NT2/D1 (cell line): Measurements from ENCODE around the gene TECPR2.

Experiments
- DNase-seq: peaks from one replicate; pipeline ENCODE4 v3.0.0-alpha.2; 2011; ENCODE audit warnings: low read depth, low spot score
- H3K27me3 ChIP-seq: 2 replicates; pipeline ENCODE4 v1.6.0; 2011; ENCODE audit warnings: mild to moderate bottlenecking; ENCODE audit not compliant: insufficient read length, insufficient read depth
- H3K36me3 ChIP-seq: 2 replicates; pipeline ENCODE4 v1.6.1; 2011; ENCODE audit warnings: mild to moderate bottlenecking, low read length, mixed read lengths; ENCODE audit not compliant: insufficient read depth, insufficient read length
- H3K4me1 ChIP-seq: 2 replicates; pipeline ENCODE4 v1.5.1; 2011; ENCODE audit not compliant: insufficient read depth, insufficient read length
- H3K4me3 ChIP-seq: 2 replicates; pipeline ENCODE4 v1.5.1; 2011; ENCODE audit warnings: low read depth; ENCODE audit not compliant: insufficient read length
- H3K9ac ChIP-seq: 2 replicates; pipeline ENCODE4 v1.6.0; 2011; ENCODE audit warnings: low read depth; ENCODE audit not compliant: insufficient read length
- H3K9me3 ChIP-seq: 2 replicates; pipeline ENCODE4 v1.5.1; 2011; ENCODE audit warnings: mild to moderate bottlenecking, low read length; ENCODE audit not compliant: insufficient read depth
- SUZ12 ChIP-seq: IDR thresholded peaks from 2 replicates; pipeline ENCODE4 v1.6.1; 2011; ENCODE audit not compliant: insufficient read length, insufficient read depth; ENCODE audit errors: extremely low read depth
- YY1 ChIP-seq: IDR thresholded peaks from 2 replicates; pipeline ENCODE4 v1.6.1; 2011; ENCODE audit not compliant: insufficient read length, insufficient read depth
- ZNF274 ChIP-seq: IDR thresholded peaks from 2 replicates; pipeline ENCODE4 v1.6.1; 2011; ENCODE audit warnings: mild to moderate bottlenecking, low read depth, low read length

Gene TECPR2

DNA sequence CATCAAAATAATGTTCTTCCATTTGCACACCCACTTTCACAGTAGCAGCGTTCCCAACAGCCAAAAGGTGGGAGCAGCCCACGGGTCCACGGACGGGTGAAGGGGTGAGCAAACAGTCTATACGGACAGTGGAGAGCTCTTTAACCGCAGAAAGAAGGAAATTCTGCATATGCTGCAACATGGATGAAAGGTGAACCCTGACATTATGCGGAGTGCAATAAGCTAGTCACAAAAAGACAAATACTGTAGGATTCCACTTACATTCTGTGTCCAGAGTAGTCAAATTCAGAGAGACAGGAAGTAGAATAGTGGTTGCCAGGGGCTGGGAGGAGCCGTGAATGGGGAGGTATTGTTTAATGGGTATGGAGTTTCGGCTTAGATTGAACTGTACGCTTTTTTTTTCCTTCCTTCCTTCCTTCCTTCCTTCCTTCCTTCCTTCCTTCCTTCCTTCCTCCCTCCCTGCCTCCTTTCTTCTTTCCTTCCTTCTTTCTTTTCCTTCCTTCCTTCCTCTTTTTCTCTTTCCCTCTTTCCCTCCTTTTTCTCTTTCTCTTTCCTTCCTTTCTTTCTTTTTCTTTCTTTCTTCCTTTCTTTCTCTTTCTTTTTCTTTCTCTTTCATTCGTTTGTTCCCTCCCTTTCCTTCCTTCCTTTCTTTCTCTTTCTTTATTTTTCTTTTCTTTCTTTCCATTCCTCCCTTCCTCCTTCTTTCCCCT is 162.6 kb downstream of the TECPR2 start:
- Histone ChIP-seq H3K4me1 (peaks cover 7% of the 10 kb centered on the region), H3K9ac (peak overlapping the region; percentile 86), H3K36me3 (no peaks in the 10 kb centered on the region), H3K4me3 (peak overlapping the region; percentile 61), H3K9me3 (no peaks in the 10 kb centered on the region), H3K27me3 (no peaks in the 10 kb centered on the region)
- DNase-seq = no peak
- TF ChIP-seq SUZ12 = no peak
- no peak for TF ChIP-seq YY1
- TF ChIP-seq ZNF274 = no peak

DNA sequence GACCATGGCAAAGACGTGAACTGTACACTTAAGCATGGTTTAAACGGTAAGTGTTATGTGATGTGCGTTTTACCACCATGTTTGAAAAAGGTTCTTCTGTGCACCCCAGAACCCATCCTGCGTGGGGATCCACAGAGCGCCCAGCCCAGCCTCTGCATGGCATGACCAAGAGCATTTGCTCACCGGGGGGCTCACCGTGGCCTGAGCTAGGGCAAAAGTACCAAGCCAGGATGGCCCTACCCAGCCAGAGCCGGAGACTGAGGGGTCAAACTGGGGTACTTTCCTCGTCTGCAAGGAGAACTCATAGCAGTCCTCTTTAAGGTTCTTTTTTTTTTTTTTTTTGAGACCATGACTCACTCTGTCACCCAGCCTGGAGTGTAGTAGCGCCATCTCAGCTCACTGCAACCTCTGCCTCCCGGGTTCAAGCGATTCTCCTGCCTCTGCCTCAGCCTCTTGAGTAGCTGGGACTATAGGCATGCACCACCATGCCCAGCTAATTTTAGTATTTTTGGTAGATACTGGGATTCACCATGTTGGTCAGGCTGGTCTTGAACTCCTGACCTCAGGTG is 163.3 kb downstream of the TECPR2 start:
- no peak overlapping the region for H3K4me3 ChIP-seq
- H3K27me3 ChIP-seq = no peaks in the 10 kb centered on the region
- no peak for DNase-seq
- H3K4me1 ChIP-seq = peaks cover 7% of the 10 kb centered on the region
- no peaks in the 10 kb centered on the region for H3K36me3 ChIP-seq
- TF ChIP-seq ZNF274 (no peak), SUZ12 (no peak), YY1 (no peak)
- no peaks in the 10 kb centered on the region for H3K9me3 ChIP-seq
- H3K9ac ChIP-seq = no peak overlapping the region

DNA sequence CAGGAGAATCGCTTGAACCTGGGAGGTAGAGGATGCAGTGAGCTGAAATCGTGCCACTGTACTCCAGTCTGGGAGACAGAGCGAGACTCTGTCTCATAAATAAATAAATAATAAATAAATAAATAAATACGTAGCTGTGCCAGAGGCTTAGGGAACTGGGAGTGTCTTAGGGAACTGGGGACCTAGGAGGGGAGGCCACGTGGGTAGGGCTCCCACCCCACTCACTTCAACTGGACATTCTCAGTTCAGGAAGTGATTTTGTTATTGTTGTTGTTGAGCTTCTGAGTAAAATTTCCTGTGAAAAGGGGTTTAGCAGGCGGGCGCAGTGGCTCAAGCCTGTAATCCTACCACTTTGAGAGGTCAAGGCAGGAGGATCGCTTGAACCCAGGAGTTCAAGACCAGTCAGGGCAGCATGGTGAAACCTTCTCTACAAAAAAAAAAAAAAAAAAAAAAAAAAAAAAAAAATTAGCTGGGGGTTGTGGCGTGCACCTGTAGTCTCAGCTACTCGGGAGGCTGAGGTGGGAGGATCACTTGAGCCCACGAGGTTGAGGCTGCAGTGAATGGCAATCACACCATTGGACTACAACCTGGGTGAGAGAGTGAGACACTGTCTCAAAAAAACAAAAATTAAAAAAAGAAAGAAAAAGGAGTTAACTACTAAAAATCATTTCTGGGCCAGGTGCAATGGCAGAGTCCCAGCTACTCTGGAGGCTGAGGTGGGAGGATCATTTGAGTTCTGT is 165.9 kb downstream of the TECPR2 start:
- Histone ChIP-seq H3K36me3 (no peaks in the 10 kb centered on the region), H3K9me3 (no peaks in the 10 kb centered on the region), H3K9ac (no peak overlapping the region), H3K4me3 (no peak overlapping the region), H3K4me1 (peaks cover 7% of the 10 kb centered on the region), H3K27me3 (no peaks in the 10 kb centered on the region)
- no peak for DNase-seq
- TF ChIP-seq YY1 = no peak
- TF ChIP-seq ZNF274 = no peak
- no peak for TF ChIP-seq SUZ12

DNA sequence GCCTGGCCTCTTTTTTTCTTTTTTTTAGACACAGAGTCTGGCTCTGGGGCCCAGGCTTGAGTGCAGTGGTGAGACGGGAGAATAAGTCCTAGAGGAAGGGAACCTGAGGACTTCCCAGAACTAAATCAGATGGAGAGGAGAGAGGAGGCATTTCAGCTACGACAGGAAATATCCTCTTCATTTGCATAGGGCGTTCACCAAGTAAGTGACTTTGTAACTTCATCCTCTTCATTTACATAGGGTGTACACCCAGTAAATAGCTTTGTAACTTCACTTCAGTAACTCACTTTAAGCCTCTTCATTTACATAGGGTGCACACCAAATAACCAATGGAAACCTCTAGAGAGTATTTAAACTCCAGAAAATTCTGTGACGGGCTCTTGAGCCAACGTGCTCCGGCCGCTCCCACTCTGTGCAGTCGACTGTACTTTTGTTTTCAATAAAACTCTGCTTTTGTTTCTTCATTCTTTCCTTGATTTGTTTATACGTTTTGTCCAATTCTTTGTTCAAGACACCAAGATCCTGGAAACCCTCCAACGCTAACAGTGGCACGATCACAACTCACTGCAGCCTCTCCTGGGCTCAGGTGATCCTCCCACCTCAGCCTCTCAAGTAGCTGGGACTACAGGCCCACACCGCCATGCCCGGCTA is 168.2 kb downstream of the TECPR2 start:
- DNase-seq = no peak
- no peak overlapping the region for H3K9ac ChIP-seq
- TF ChIP-seq ZNF274 = no peak
- TF ChIP-seq SUZ12 = no peak
- TF ChIP-seq YY1 = no peak
- no peaks in the 10 kb centered on the region for H3K36me3 ChIP-seq
- no peaks in the 10 kb centered on the region for H3K9me3 ChIP-seq
- H3K27me3 ChIP-seq = no peaks in the 10 kb centered on the region
- H3K4me3 ChIP-seq = no peak overlapping the region
- peaks cover 3% of the 10 kb centered on the region for H3K4me1 ChIP-seq

DNA sequence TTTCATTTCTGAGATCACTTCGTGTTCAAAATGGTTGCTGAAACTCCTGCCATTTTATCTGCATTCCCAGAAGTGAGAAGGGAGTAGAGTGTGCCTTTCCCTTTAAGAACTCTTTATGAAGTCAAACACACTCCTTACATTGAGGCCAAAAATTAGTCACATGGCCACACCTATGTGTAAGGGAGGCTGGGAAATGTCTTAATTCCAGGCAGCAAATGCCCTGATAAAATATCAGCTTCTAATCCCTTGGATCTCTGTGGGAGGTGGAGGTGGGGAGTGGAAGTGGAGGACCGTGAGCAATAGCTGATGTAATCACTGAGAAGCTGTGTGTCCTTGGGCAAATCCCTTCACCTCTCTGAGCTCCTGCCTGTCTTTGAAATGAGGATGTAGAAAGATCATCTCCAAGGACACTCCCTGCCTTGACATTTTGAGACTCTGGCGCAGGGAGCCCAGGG is 169.5 kb downstream of the TECPR2 start:
- H3K4me3 ChIP-seq = no peak overlapping the region
- no peak overlapping the region for H3K9ac ChIP-seq
- no peak for DNase-seq
- H3K9me3 ChIP-seq = no peaks in the 10 kb centered on the region
- TF ChIP-seq SUZ12 (no peak), YY1 (no peak), ZNF274 (no peak)
- peaks cover 8% of the 10 kb centered on the region for H3K4me1 ChIP-seq
- H3K27me3 ChIP-seq = no peaks in the 10 kb centered on the region
- H3K36me3 ChIP-seq = no peaks in the 10 kb centered on the region

DNA sequence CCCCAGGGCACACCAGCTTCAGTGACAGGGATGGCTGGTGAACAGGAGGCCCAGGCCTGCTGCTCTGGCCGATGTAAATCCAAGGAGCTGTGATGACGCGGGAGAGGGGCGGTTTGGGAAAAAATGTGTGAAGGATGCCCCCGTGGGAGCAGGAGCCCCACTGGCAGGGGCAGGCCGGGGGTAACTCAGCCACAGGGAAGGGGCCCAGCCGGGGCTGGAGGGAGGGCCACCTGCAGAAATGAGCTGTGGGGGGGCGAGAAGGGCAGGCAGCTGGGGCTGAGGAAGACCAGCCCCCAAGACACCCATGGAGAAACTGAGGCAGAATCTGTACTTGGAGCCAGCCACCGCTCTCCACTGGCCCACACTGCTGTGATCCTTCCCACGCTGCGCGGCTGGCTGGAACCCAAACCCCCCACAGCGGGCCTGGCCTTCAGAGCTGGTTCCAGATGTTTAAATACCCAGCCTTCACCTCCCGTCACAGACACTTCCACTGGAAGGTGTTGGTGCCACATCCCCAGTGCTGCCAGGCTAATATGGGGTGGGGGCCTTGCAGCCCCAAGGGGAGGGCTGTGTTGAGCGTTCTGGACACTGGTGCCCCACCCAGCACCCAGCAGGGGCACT is 175.3 kb downstream of the TECPR2 start:
- TF ChIP-seq YY1 (no peak), SUZ12 (no peak), ZNF274 (no peak)
- peaks cover 20% of the 10 kb centered on the region for H3K4me1 ChIP-seq
- no peaks in the 10 kb centered on the region for H3K9me3 ChIP-seq
- H3K27me3 ChIP-seq = no peaks in the 10 kb centered on the region
- H3K36me3 ChIP-seq = no peaks in the 10 kb centered on the region
- H3K9ac ChIP-seq = no peak overlapping the region
- no peak for DNase-seq
- no peak overlapping the region for H3K4me3 ChIP-seq
